Measurements from ENCODE around the gene DAP.
A peak's percentile ranks its signal among the peaks of the same experiment; 100 is the strongest.

DAP gene

GRCh38 chr5:10704949-10705621 lies 55.9 kb downstream of the DAP start:
- Histone ChIP-seq H3K27me3 (ENCODE audit: control insufficient read depth in 2 of 2, insufficient read depth in 2 of 2, low read length in 2 of 2) (no peaks in the 10 kb centered on the region), H3K4me3 (ENCODE audit: low read length in 2 of 2) (no peak overlapping the region), H3K4me1 (ENCODE audit: control insufficient read depth in 2 of 2, insufficient read depth in 2 of 2, low read length in 2 of 2) (peaks cover 6 to 15% of the 10 kb centered on the region in 2 donors), H3K9me3 (ENCODE audit: control insufficient read depth in 2 of 2, low read length in 2 of 2) (no peaks in the 10 kb centered on the region), H3K9ac (ENCODE audit: low read depth in 1 of 2, low read length in 2 of 2) (no peak overlapping the region), H3K36me3 (ENCODE audit: control insufficient read depth in 2 of 2, insufficient read depth in 2 of 2, low read length in 2 of 2) (peaks cover 3 to 10% of the 10 kb centered on the region in 2 donors), H3K27ac (ENCODE audit: low read depth in 2 of 2, low read length in 2 of 2) (no peak overlapping the region)

- Histone ChIP-seq H3K4me3 (ENCODE audit: low read length in 2 of 2) (no peak overlapping the region), H3K9me3 (ENCODE audit: control insufficient read depth in 2 of 2, low read length in 2 of 2) (no peaks in the 10 kb centered on the region), H3K27ac (ENCODE audit: low read depth in 2 of 2, low read length in 2 of 2) (no peak overlapping the region), H3K27me3 (ENCODE audit: control insufficient read depth in 2 of 2, insufficient read depth in 2 of 2, low read length in 2 of 2) (no peaks in the 10 kb centered on the region), H3K4me1 (ENCODE audit: control insufficient read depth in 2 of 2, insufficient read depth in 2 of 2, low read length in 2 of 2) (peaks cover 6 to 15% of the 10 kb centered on the region in 2 donors), H3K9ac (ENCODE audit: low read depth in 1 of 2, low read length in 2 of 2) (no peak overlapping the region), H3K36me3 (ENCODE audit: control insufficient read depth in 2 of 2, insufficient read depth in 2 of 2, low read length in 2 of 2) (peaks cover 3 to 6% of the 10 kb centered on the region in 2 donors)
These were observed 57.4 kb downstream of the DAP start for GRCh38 chr5:10703676-10704075.

GRCh38 chr5:10702911-10703491 lies 58.0 kb downstream of the DAP start:
- Histone ChIP-seq H3K4me3 (ENCODE audit: low read length in 2 of 2) (no peak overlapping the region), H3K9ac (ENCODE audit: low read depth in 1 of 2, low read length in 2 of 2) (no peak overlapping the region), H3K4me1 (ENCODE audit: control insufficient read depth in 2 of 2, insufficient read depth in 2 of 2, low read length in 2 of 2) (peaks cover 6 to 15% of the 10 kb centered on the region in 2 donors), H3K9me3 (ENCODE audit: control insufficient read depth in 2 of 2, low read length in 2 of 2) (no peaks in the 10 kb centered on the region), H3K27ac (ENCODE audit: low read depth in 2 of 2, low read length in 2 of 2) (no peak overlapping the region), H3K27me3 (ENCODE audit: control insufficient read depth in 2 of 2, insufficient read depth in 2 of 2, low read length in 2 of 2) (no peaks in the 10 kb centered on the region), H3K36me3 (ENCODE audit: control insufficient read depth in 2 of 2, insufficient read depth in 2 of 2, low read length in 2 of 2) (peaks cover 3 to 6% of the 10 kb centered on the region in 2 donors)

- Histone ChIP-seq H3K4me3 (ENCODE audit: low read length in 2 of 2) (no peak overlapping the region), H3K27ac (ENCODE audit: low read depth in 2 of 2, low read length in 2 of 2) (no peak overlapping the region), H3K9ac (ENCODE audit: low read depth in 1 of 2, low read length in 2 of 2) (no peak overlapping the region), H3K36me3 (ENCODE audit: control insufficient read depth in 2 of 2, insufficient read depth in 2 of 2, low read length in 2 of 2) (no peaks in the 10 kb centered on the region), H3K4me1 (ENCODE audit: control insufficient read depth in 2 of 2, insufficient read depth in 2 of 2, low read length in 2 of 2) (peaks cover 6 to 15% of the 10 kb centered on the region in 2 donors), H3K27me3 (ENCODE audit: control insufficient read depth in 2 of 2, insufficient read depth in 2 of 2, low read length in 2 of 2) (no peaks in the 10 kb centered on the region), H3K9me3 (ENCODE audit: control insufficient read depth in 2 of 2, low read length in 2 of 2) (no peaks in the 10 kb centered on the region)
These were observed 58.9 kb downstream of the DAP start for GRCh38 chr5:10702040-10702629.

GRCh38 chr5:10701567-10702039 lies 59.4 kb downstream of the DAP start:
- no peak overlapping the region for H3K4me3 ChIP-seq (ENCODE audit: low read length in 2 of 2)
- peaks cover 6 to 15% of the 10 kb centered on the region in 2 donors for H3K4me1 ChIP-seq (ENCODE audit: control insufficient read depth in 2 of 2, insufficient read depth in 2 of 2, low read length in 2 of 2)
- no peaks in the 10 kb centered on the region for H3K9me3 ChIP-seq (ENCODE audit: control insufficient read depth in 2 of 2, low read length in 2 of 2)
- H3K9ac ChIP-seq (ENCODE audit: low read depth in 1 of 2, low read length in 2 of 2): no peak overlapping the region
- no peak overlapping the region for H3K27ac ChIP-seq (ENCODE audit: low read depth in 2 of 2, low read length in 2 of 2)
- no peaks in the 10 kb centered on the region for H3K27me3 ChIP-seq (ENCODE audit: control insufficient read depth in 2 of 2, insufficient read depth in 2 of 2, low read length in 2 of 2)
- H3K36me3 ChIP-seq (ENCODE audit: control insufficient read depth in 2 of 2, insufficient read depth in 2 of 2, low read length in 2 of 2): no peaks in the 10 kb centered on the region

GRCh38 chr5:10700516-10700915 lies 60.5 kb downstream of the DAP start:
- H3K9me3 ChIP-seq (ENCODE audit: control insufficient read depth in 2 of 2, low read length in 2 of 2): no peaks in the 10 kb centered on the region
- H3K27ac ChIP-seq (ENCODE audit: low read depth in 2 of 2, low read length in 2 of 2): peak overlapping the region in 1 of 2 donors; percentile 48
- no peaks in the 10 kb centered on the region for H3K36me3 ChIP-seq (ENCODE audit: control insufficient read depth in 2 of 2, insufficient read depth in 2 of 2, low read length in 2 of 2)
- no peak overlapping the region for H3K4me3 ChIP-seq (ENCODE audit: low read length in 2 of 2)
- no peak overlapping the region for H3K9ac ChIP-seq (ENCODE audit: low read depth in 1 of 2, low read length in 2 of 2)
- no peaks in the 10 kb centered on the region for H3K27me3 ChIP-seq (ENCODE audit: control insufficient read depth in 2 of 2, insufficient read depth in 2 of 2, low read length in 2 of 2)
- H3K4me1 ChIP-seq (ENCODE audit: control insufficient read depth in 2 of 2, insufficient read depth in 2 of 2, low read length in 2 of 2): peaks cover 6 to 15% of the 10 kb centered on the region in 2 donors

GRCh38 chr5:10699987-10700386 lies 61.0 kb downstream of the DAP start:
- no peak overlapping the region for H3K4me3 ChIP-seq (ENCODE audit: low read length in 2 of 2)
- peaks cover 6 to 15% of the 10 kb centered on the region in 2 donors for H3K4me1 ChIP-seq (ENCODE audit: control insufficient read depth in 2 of 2, insufficient read depth in 2 of 2, low read length in 2 of 2)
- H3K9ac ChIP-seq (ENCODE audit: low read depth in 1 of 2, low read length in 2 of 2): no peak overlapping the region
- no peaks in the 10 kb centered on the region for H3K27me3 ChIP-seq (ENCODE audit: control insufficient read depth in 2 of 2, insufficient read depth in 2 of 2, low read length in 2 of 2)
- H3K9me3 ChIP-seq (ENCODE audit: control insufficient read depth in 2 of 2, low read length in 2 of 2): no peaks in the 10 kb centered on the region
- H3K36me3 ChIP-seq (ENCODE audit: control insufficient read depth in 2 of 2, insufficient read depth in 2 of 2, low read length in 2 of 2): no peaks in the 10 kb centered on the region
- peak overlapping the region; percentile 7 to 61 for H3K27ac ChIP-seq (ENCODE audit: low read depth in 2 of 2, low read length in 2 of 2)

- Histone ChIP-seq H3K9ac (ENCODE audit: low read depth in 1 of 2, low read length in 2 of 2) (no peak overlapping the region), H3K4me3 (ENCODE audit: low read length in 2 of 2) (no peak overlapping the region), H3K9me3 (ENCODE audit: control insufficient read depth in 2 of 2, low read length in 2 of 2) (no peaks in the 10 kb centered on the region), H3K36me3 (ENCODE audit: control insufficient read depth in 2 of 2, insufficient read depth in 2 of 2, low read length in 2 of 2) (no peaks in the 10 kb centered on the region), H3K27me3 (ENCODE audit: control insufficient read depth in 2 of 2, insufficient read depth in 2 of 2, low read length in 2 of 2) (no peaks in the 10 kb centered on the region), H3K27ac (ENCODE audit: low read depth in 2 of 2, low read length in 2 of 2) (peak overlapping the region; percentile 7 to 61), H3K4me1 (ENCODE audit: control insufficient read depth in 2 of 2, insufficient read depth in 2 of 2, low read length in 2 of 2) (peaks cover 6 to 11% of the 10 kb centered on the region in 2 donors)
These were observed 61.7 kb downstream of the DAP start for GRCh38 chr5:10699281-10699874.

GRCh38 chr5:10695759-10696543 lies 65.1 kb downstream of the DAP start:
- Histone ChIP-seq H3K36me3 (ENCODE audit: control insufficient read depth in 2 of 2, insufficient read depth in 2 of 2, low read length in 2 of 2) (peaks cover 0 to 4% of the 10 kb centered on the region in 2 donors), H3K9ac (ENCODE audit: low read depth in 1 of 2, low read length in 2 of 2) (no peak overlapping the region), H3K27me3 (ENCODE audit: control insufficient read depth in 2 of 2, insufficient read depth in 2 of 2, low read length in 2 of 2) (no peaks in the 10 kb centered on the region), H3K4me1 (ENCODE audit: control insufficient read depth in 2 of 2, insufficient read depth in 2 of 2, low read length in 2 of 2) (no peaks in the 10 kb centered on the region), H3K4me3 (ENCODE audit: low read length in 2 of 2) (no peak overlapping the region), H3K9me3 (ENCODE audit: control insufficient read depth in 2 of 2, low read length in 2 of 2) (no peaks in the 10 kb centered on the region), H3K27ac (ENCODE audit: low read depth in 2 of 2, low read length in 2 of 2) (no peak overlapping the region)
